Left lung (tissue), 10 donors: ENCODE measurements around the gene PLCH1. TPM values are rescaled to one million over a fixed set of nuclear protein-coding genes. Genes with fewer than 3 reads are reported as not detected.
"Not testable (repeated sequence)": the region's sequence is repeated elsewhere in the genome, so short reads cannot be mapped to it uniquely, and the experiment has no call there.

ENCODE experiments used
- ATAC-seq: fragments of 200-7000 bp; cut with Tn5 transposase; one replicate; pipeline ENCODE4 v1.9.1; 2020; ENCODE audit warnings: moderate library complexity
- DNase-seq, 4 donors: peaks; one replicate each; pipeline ENCODE4 v3.0.0-alpha.2; 2013 to 2020
- H3K27ac ChIP-seq, 2 donors: fragments of 200-600 bp; sonication (generic) in 1 of 2; one replicate each; pipeline versions ENCODE4 v1.5.0 to v1.8.0; 2020 to 2021
- H3K27me3 ChIP-seq, 2 donors: fragments of 200-600 bp; sonication (generic) in 1 of 2; one replicate each; pipeline versions ENCODE4 v1.5.0 to v1.8.0; 2020 to 2021
- H3K36me3 ChIP-seq, 2 donors: fragments of 200-600 bp; sonication (generic) in 1 of 2; one replicate each; pipeline versions ENCODE4 v1.5.0 to v1.8.0; 2020 to 2021
- H3K4me1 ChIP-seq, 2 donors: fragments of 200-600 bp; one replicate each; pipeline ENCODE4 v1.8.0; 2021
- H3K4me3 ChIP-seq, 2 donors: fragments of 200-600 bp; sonication (generic) in 1 of 2; one replicate each; pipeline versions ENCODE4 v1.5.0 to v1.8.0; 2020 to 2021; ENCODE audit warnings: mild to moderate bottlenecking in 1 of 2
- H3K9me3 ChIP-seq, 2 donors: fragments of 200-600 bp; sonication (generic) in 1 of 2; one replicate each; pipeline versions ENCODE4 v1.5.0 to v1.8.0; 2020 to 2021
- CTCF ChIP-seq, 2 donors: fragments of 200-600 bp; sonication (generic) in 1 of 2; IDR thresholded peaks; one replicate each; pipeline versions ENCODE4 v1.5.0 to v1.8.0; 2021; ENCODE audit warnings: antibody characterized with exemption in 2 of 2
- intact Hi-C, 2 donors: fragments of 100-400 bp; cut with DNase I; formaldehyde crosslinking; loops; one replicate each; pipeline versions ENCODE4 v1.11.2 to v1.14.2; 2022
- polyA plus RNA-seq, 6 donors: library from polyadenylated mRNA; unstranded; fragments of 120-200 nt; gene quantifications; one replicate each; pipeline ENCODE4 v1.2.1, GENCODE V29; 2013; ENCODE audit not compliant: insufficient read length in 6 of 6
- total RNA-seq, 2 donors: library from RNA; stranded (reverse); fragmentation: NEBNext Ultra II Directional; extraction: Animal tissue kit (Norgen Biotek cat#: 25700); gene quantifications; one replicate each; pipeline ENCODE4 v1.2.1, GENCODE V29; 2021
- donor health status: DM: no; HTN: yes; CAD: no.
- donor health status: DM: no; HTN: no; CAD: no.

The PLCH1 gene
- total and polyA plus RNA-seq, 8 donors = 8.5 to 33.8 (median 23.7) TPM

GRCh38 chr3:155640098-155640497 lies 104.8 kb downstream of the PLCH1 start:
- no peak for DNase-seq
- ATAC-seq = no peak
- H3K36me3 ChIP-seq = no peaks in the 10 kb centered on the region
- no peak overlapping the region for H3K4me3 ChIP-seq
- intact Hi-C loops = no loop called here
- H3K4me1 ChIP-seq = peaks cover 0 to 5% of the 10 kb centered on the region in 2 donors
- no peaks in the 10 kb centered on the region for H3K9me3 ChIP-seq
- TF ChIP-seq CTCF (IDR thresholded peaks at IDR 0.05) = no peak
- no peaks in the 10 kb centered on the region for H3K27me3 ChIP-seq
- no peak overlapping the region for H3K27ac ChIP-seq

GRCh38 chr3:155639462-155640055 lies 105.3 kb downstream of the PLCH1 start:
- no peaks in the 10 kb centered on the region for H3K36me3 ChIP-seq
- H3K27me3 ChIP-seq = no peaks in the 10 kb centered on the region
- peaks cover 0 to 5% of the 10 kb centered on the region in 2 donors for H3K4me1 ChIP-seq
- ATAC-seq (no peak), DNase-seq (no peak)
- H3K4me3 ChIP-seq = no peak overlapping the region
- no peak overlapping the region for H3K27ac ChIP-seq
- intact Hi-C loops = no loop called here
- TF ChIP-seq CTCF (IDR thresholded peaks at IDR 0.05) = no peak
- H3K9me3 ChIP-seq = no peaks in the 10 kb centered on the region

GRCh38 chr3:155638461-155638860 lies 106.4 kb downstream of the PLCH1 start:
- H3K27ac ChIP-seq, H3K4me1 ChIP-seq, H3K9me3 ChIP-seq, ATAC-seq, H3K36me3 ChIP-seq, intact Hi-C loops, H3K27me3 ChIP-seq, H3K4me3 ChIP-seq: not testable (repeated sequence)
- peak in 2 of 4 donors; percentile 32 to 47 for DNase-seq

GRCh38 chr3:155637567-155637966 lies 107.3 kb downstream of the PLCH1 start:
- Histone ChIP-seq H3K27ac (no peak overlapping the region), H3K36me3 (no peaks in the 10 kb centered on the region), H3K4me1 (peaks cover 0 to 5% of the 10 kb centered on the region in 2 donors), H3K9me3 (no peaks in the 10 kb centered on the region), H3K4me3 (no peak overlapping the region), H3K27me3 (no peaks in the 10 kb centered on the region)
- ATAC-seq (peak; percentile 70), DNase-seq (no peak)
- intact Hi-C loops = no loop called here
- no peak for TF ChIP-seq CTCF (IDR thresholded peaks at IDR 0.05)

GRCh38 chr3:155635056-155635455 lies 109.8 kb downstream of the PLCH1 start:
- H3K4me3 ChIP-seq = no peak overlapping the region
- no peak overlapping the region for H3K27ac ChIP-seq
- no peak for ATAC-seq
- H3K4me1 ChIP-seq = peaks cover 0 to 5% of the 10 kb centered on the region in 2 donors
- no peak for TF ChIP-seq CTCF (IDR thresholded peaks at IDR 0.05)
- H3K27me3 ChIP-seq = no peaks in the 10 kb centered on the region
- intact Hi-C loops = no loop called here
- no peaks in the 10 kb centered on the region for H3K36me3 ChIP-seq
- no peaks in the 10 kb centered on the region for H3K9me3 ChIP-seq
- no peak for DNase-seq

GRCh38 chr3:155634121-155634719 lies 110.7 kb downstream of the PLCH1 start:
- no peaks in the 10 kb centered on the region for H3K9me3 ChIP-seq
- H3K4me1 ChIP-seq = peaks cover 0 to 5% of the 10 kb centered on the region in 2 donors
- no peak overlapping the region for H3K4me3 ChIP-seq
- H3K36me3 ChIP-seq = no peaks in the 10 kb centered on the region
- no peak for TF ChIP-seq CTCF (IDR thresholded peaks at IDR 0.05)
- intact Hi-C loops = no loop called here
- ATAC-seq (no peak), DNase-seq (no peak)
- no peak overlapping the region for H3K27ac ChIP-seq
- no peaks in the 10 kb centered on the region for H3K27me3 ChIP-seq
